NCI-H1930 (cell line): ENCODE data around the gene SUZ12.
"Not testable (repeated sequence)": the region's sequence is repeated elsewhere in the genome, so short reads cannot be mapped to it uniquely, and the experiment has no call there.

Source experiments
- DNase-seq, 2 experiments: peaks; one replicate each; lab custom pipeline; 2025; lab: John Stamatoyannopoulos, UW

The SUZ12 gene

DNA sequence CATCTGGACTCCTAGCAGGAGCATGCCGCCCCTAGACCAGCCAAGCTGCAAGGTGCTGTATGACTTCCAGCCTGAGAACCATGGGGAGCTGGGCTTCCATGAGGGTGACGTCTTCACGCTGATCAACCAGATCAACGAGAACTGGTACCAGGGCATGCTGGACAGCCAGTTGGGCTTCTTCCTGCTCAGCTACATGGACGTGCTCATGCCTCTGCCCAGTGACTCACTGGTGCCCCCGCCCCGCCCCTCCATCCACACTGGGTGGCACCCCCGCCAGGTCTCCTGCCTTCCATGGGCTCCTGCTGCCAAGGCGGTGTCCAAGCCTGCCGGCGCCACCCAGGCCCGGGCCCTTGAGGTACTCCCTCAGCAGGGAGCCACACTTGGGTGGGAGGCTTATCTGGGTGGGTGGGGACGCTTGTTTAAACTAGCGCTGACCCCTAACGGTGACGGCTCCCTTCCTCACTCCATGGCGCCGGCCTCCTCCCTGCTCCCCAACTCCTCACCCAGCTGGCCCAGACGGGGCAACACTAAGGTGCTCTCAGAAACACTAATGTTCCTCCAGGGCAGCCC is 104.6 kb downstream of the SUZ12 start:
- DNase-seq, result not testable (repeated sequence)

GRCh38 chr17:32042266-32042665 is 105.5 kb downstream of the SUZ12 start:
- DNase-seq, result not testable (repeated sequence)

DNA sequence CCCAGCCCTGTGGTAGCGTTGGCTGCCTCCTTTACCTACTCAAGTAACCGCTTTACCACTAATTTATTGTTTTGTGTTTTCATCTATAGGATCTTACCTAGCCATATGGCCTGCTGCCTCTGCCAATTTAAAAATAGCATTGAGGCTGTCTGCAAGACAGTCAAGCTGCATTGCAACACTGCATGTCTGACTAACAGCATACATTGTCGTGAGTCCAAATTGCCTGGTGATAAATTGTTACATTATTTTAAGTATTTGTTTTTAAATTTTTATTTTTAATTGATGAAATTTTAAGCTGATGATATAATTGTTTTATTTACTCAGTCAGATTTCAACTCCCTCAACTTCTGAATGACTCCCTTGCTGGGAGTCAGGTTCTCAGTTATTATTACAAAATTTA is 108.8 kb downstream of the SUZ12 start:
- DNase-seq, result not testable (repeated sequence)

- DNase-seq, result not testable (repeated sequence)
Observed at GRCh38 chr17:32047663-32048062, 110.9 kb downstream of the SUZ12 start.
